ENCODE data around the gene RIOX2. TPM values are rescaled to one million over a fixed set of nuclear protein-coding genes. Genes with fewer than 3 reads are reported as not detected.

Gene RIOX2
- total and polyA plus RNA-seq, 2 of the 13 experiments (the other 11 are each of a cell fraction or from before 2014, with no cell fraction given): 19.9 to 43.3 TPM

GRCh38 chr3:97952872-97953271, 19.4 kb downstream of the RIOX2 start:
- H3K4me3 ChIP-seq (replicated peaks in 1 of 3; ENCODE audit: insufficient read depth in 1 of 3, low read depth in 2 of 3, low read length in 3 of 3): no peak overlapping the region
- H3K4me1 ChIP-seq (ENCODE audit: insufficient read depth, low read length): no peaks in the 10 kb centered on the region
- CTCF ChIA-PET (ENCODE audit: low intra/inter-chr PET ratio, low total read pairs): no interaction called here
- DNase-seq (ENCODE audit: low spot score): no peak
- H3K9ac ChIP-seq (ENCODE audit: insufficient read depth, low read depth, low read length): no peak overlapping the region
- in situ Hi-C loops (cut with HindIII; ENCODE audit: extremely low pct_ligation_motif_present, low pct_unique_long_range_greater_than_20kb): no loop called here
- TF ChIP-seq PCBP1 (IDR thresholded peaks at IDR 0.05; ENCODE audit: borderline replicate concordance, low read depth, low read length): no peak
- TF ChIP-seq SNAI1 (CRISPR knock-in tag; IDR thresholded peaks at IDR 0.05; ENCODE audit: borderline replicate concordance): no peak
- TF ChIP-seq ZNF616 (CRISPR knock-in tag; IDR thresholded peaks at IDR 0.05; ENCODE audit: low read depth): no peak
- TF ChIP-seq ERF (CRISPR knock-in tag; IDR thresholded peaks at IDR 0.05): no peak
- TF ChIP-seq NR2F1 (CRISPR knock-in tag; IDR thresholded peaks at IDR 0.05): no peak
- no peak for TF ChIP-seq ZNF724P (CRISPR knock-in tag; IDR thresholded peaks at IDR 0.05; ENCODE audit: borderline replicate concordance)
- no peak for TF ChIP-seq KAT8 (CRISPR knock-in tag; IDR thresholded peaks at IDR 0.05)
- no peak for TF ChIP-seq MXD3 (CRISPR knock-in tag; IDR thresholded peaks at IDR 0.05)
- TF ChIP-seq ZNF276 (CRISPR knock-in tag; IDR thresholded peaks at IDR 0.05; ENCODE audit: low read depth): no peak
- no peak for TF ChIP-seq ZNF414 (CRISPR knock-in tag; IDR thresholded peaks at IDR 0.05)
- TF ChIP-seq TCF7L2 (IDR thresholded peaks at IDR 0.05; ENCODE audit: low read depth, low read length): no peak
- no peak for TF ChIP-seq GABPA (IDR thresholded peaks at IDR 0.05; ENCODE audit: low read depth, low read length)
- TF ChIP-seq GABPA (CRISPR knock-in tag; IDR thresholded peaks at IDR 0.05; ENCODE audit: low read depth): no peak
- TF ChIP-seq XRCC5 (optimal IDR thresholded peaks at IDR 0.05; ENCODE audit: low read length): no peak
- no peak for TF ChIP-seq SKI (IDR thresholded peaks at IDR 0.05; ENCODE audit: partially characterized antibody)
- H3K4me2 ChIP-seq (ENCODE audit: low read depth, low read length): no peak overlapping the region
- H3K9me3 ChIP-seq (ENCODE audit: low read length): no peaks in the 10 kb centered on the region
- POLR2A ChIA-PET: no interaction called here
- intact Hi-C loops (cut with micrococcal nuclease; ENCODE audit: unreplicated experiment): no loop called here
- ATAC-seq: no peak
- H3K36me3 ChIP-seq (replicated peaks in 1 of 2; ENCODE audit: control insufficient read depth in 1 of 2, insufficient read depth in 2 of 2, low read length in 2 of 2): peaks cover 31 to 83% of the 10 kb centered on the region in 2 experiments
- no peaks in the 10 kb centered on the region for H4K20me1 ChIP-seq (ENCODE audit: insufficient read depth, low read length)
- 100% methylated on average over 1 of the region's 1 CpG for WGBS (ENCODE audit: low lambda C conversion rate)
- H3K27me3 ChIP-seq (ENCODE audit: control insufficient read depth in 1 of 2, insufficient read depth in 2 of 2, low read length in 2 of 2): no peaks in the 10 kb centered on the region
- H2AFZ ChIP-seq (ENCODE audit: low read length): no peak overlapping the region
- H3K79me2 ChIP-seq (ENCODE audit: insufficient read depth, low read length): no peaks in the 10 kb centered on the region
- no peak for FAIRE-seq
- no peak overlapping the region for H3K27ac ChIP-seq (ENCODE audit: extremely low read length, insufficient read depth, low read length)
- BruUV-seq (replicated peaks): TSS peak; percentile 3

Data from HepG2 (cell line).